ENCODE measurements around the gene NET1. TPM values are rescaled to one million over a fixed set of nuclear protein-coding genes. Genes with fewer than 3 reads are reported as not detected.

NET1 gene
- total RNA-seq, 1 donor from 2014 or later: 205 TPM

DNA sequence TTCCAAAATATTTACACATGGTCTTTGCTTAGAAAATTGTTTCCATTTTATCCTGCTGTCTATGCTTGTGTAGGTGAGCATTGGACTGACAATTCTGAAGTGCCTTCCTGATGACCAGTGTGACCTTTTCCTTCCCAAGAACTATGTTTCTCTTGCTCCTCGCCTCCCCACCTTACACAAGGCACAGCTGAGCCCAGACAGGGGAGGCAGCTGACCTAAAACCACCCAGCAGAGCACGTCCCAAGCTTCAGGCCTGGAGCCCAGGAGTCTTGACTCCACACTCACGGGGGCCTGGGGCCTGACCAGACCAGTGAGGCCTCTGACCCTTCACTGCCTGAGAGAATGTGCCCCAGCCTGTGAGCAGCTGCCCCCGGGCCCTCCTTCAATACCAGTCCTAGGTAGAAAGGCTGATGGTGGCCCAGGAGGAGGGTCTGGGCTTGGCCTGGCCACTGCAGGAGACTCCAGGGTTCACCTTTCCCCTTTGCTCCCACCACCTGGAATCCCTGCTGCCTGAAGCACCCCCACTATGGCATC lies 80.0 kb downstream of the NET1 start:
- no peak overlapping the region for H3K27ac Mint-ChIP-seq
- no peak for DNase-seq (ENCODE audit: low spot score in 2 of 2, unreplicated experiment in 2 of 2)
- H3K4me1 Mint-ChIP-seq: peaks cover 19% of the 10 kb centered on the region
- peaks cover 5% of the 10 kb centered on the region for H3K9me3 Mint-ChIP-seq
- H3K36me3 Mint-ChIP-seq: peaks cover 1% of the 10 kb centered on the region
- no peak overlapping the region for H3K4me3 Mint-ChIP-seq
- H3K27me3 Mint-ChIP-seq (ENCODE audit: low read depth): no peaks in the 10 kb centered on the region
- no peak for TF ChIP-seq CTCF (IDR thresholded peaks at IDR 0.05; ENCODE audit: unreplicated experiment)

GRCh38 chr10:5492929-5493576 lies 80.7 kb downstream of the NET1 start:
- TF ChIP-seq CTCF (IDR thresholded peaks at IDR 0.05; ENCODE audit: unreplicated experiment): no peak
- Mint-ChIP-seq H3K27ac (peak overlapping the region; percentile 70), H3K27me3 (ENCODE audit: low read depth) (no peaks in the 10 kb centered on the region), H3K4me1 (peaks cover 19% of the 10 kb centered on the region), H3K9me3 (peaks cover 5% of the 10 kb centered on the region), H3K36me3 (peaks cover 1% of the 10 kb centered on the region), H3K4me3 (no peak overlapping the region)
- DNase-seq (ENCODE audit: low spot score in 2 of 2, unreplicated experiment in 2 of 2): no peak

GRCh38 chr10:5493691-5494090 lies 81.3 kb downstream of the NET1 start:
- Mint-ChIP-seq H3K27ac (peak overlapping the region; percentile 70), H3K9me3 (peaks cover 5% of the 10 kb centered on the region), H3K27me3 (ENCODE audit: low read depth) (no peaks in the 10 kb centered on the region), H3K4me1 (peaks cover 19% of the 10 kb centered on the region), H3K36me3 (peaks cover 1% of the 10 kb centered on the region), H3K4me3 (no peak overlapping the region)
- no peak for DNase-seq (ENCODE audit: low spot score in 2 of 2, unreplicated experiment in 2 of 2)
- TF ChIP-seq CTCF (IDR thresholded peaks at IDR 0.05; ENCODE audit: unreplicated experiment): no peak

DNA sequence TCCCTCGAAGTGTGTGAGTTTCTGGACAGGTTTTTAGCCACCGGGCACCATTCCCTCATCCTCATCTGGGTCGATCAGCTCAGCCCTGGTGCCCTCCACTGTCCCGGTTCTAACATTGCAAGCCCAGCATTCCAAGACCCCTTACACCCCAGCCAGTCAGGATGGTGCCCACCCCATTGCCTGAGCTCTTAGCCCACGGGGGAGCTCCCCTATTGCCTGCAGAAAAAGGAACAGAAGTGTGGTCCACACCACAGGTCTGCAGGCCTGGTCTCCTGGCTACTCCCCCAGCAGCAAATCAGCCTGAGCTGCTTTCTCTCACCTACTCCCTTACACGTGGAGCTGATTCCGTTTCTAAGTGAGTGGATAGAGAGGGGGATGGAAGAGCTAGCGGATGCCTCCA lies 82.3 kb downstream of the NET1 start:
- Mint-ChIP-seq H3K27me3 (ENCODE audit: low read depth) (no peaks in the 10 kb centered on the region), H3K27ac (no peak overlapping the region), H3K36me3 (peaks cover 1% of the 10 kb centered on the region), H3K4me3 (no peak overlapping the region), H3K4me1 (peaks cover 19% of the 10 kb centered on the region), H3K9me3 (peaks cover 5% of the 10 kb centered on the region)
- DNase-seq (ENCODE audit: low spot score in 2 of 2, unreplicated experiment in 2 of 2): no peak
- no peak for TF ChIP-seq CTCF (IDR thresholded peaks at IDR 0.05; ENCODE audit: unreplicated experiment)

- TF ChIP-seq CTCF (IDR thresholded peaks at IDR 0.05; ENCODE audit: unreplicated experiment): no peak
- peaks cover 5% of the 10 kb centered on the region for H3K9me3 Mint-ChIP-seq
- H3K27me3 Mint-ChIP-seq (ENCODE audit: low read depth): no peaks in the 10 kb centered on the region
- H3K4me1 Mint-ChIP-seq: peaks cover 32% of the 10 kb centered on the region
- no peak for DNase-seq (ENCODE audit: low spot score in 2 of 2, unreplicated experiment in 2 of 2)
- no peak overlapping the region for H3K4me3 Mint-ChIP-seq
- peaks cover 1% of the 10 kb centered on the region for H3K36me3 Mint-ChIP-seq
- H3K27ac Mint-ChIP-seq: no peak overlapping the region
Measured at GRCh38 chr10:5496261-5497250, 84.2 kb downstream of the NET1 start.

Data from mesothelial cell of epicardium (in vitro differentiated cells).